Fibroblast of pulmonary artery (primary cell): ENCODE data around the gene BCAS1.
A peak's percentile ranks its signal among the peaks of the same experiment; 100 is the strongest.

Source experiments
- DNase-seq: peaks from one replicate; pipeline ENCODE4 v3.0.0-alpha.2; 2010; ENCODE audit warnings: low read depth
- H3K4me3 ChIP-seq: replicated peaks from 2 replicates; pipeline ENCODE4 v1.5.1; 2011; ENCODE audit warnings: low read depth, mild to moderate bottlenecking, control low read depth, low read length, moderate library complexity
- TF ChIP-seq, protein P1 (sequence below): IDR thresholded peaks from 2 replicates; pipeline ENCODE4 v1.5.1; 2011; ENCODE audit warnings: mild to moderate bottlenecking, control low read depth, low read length, inconsistent platforms; ENCODE audit errors: missing control alignments

Gene BCAS1

GRCh38 chr20:53939190-53939571, 131.2 kb downstream of the BCAS1 start:
- DNase-seq, result no peak
- TF ChIP-seq, protein P1, sequence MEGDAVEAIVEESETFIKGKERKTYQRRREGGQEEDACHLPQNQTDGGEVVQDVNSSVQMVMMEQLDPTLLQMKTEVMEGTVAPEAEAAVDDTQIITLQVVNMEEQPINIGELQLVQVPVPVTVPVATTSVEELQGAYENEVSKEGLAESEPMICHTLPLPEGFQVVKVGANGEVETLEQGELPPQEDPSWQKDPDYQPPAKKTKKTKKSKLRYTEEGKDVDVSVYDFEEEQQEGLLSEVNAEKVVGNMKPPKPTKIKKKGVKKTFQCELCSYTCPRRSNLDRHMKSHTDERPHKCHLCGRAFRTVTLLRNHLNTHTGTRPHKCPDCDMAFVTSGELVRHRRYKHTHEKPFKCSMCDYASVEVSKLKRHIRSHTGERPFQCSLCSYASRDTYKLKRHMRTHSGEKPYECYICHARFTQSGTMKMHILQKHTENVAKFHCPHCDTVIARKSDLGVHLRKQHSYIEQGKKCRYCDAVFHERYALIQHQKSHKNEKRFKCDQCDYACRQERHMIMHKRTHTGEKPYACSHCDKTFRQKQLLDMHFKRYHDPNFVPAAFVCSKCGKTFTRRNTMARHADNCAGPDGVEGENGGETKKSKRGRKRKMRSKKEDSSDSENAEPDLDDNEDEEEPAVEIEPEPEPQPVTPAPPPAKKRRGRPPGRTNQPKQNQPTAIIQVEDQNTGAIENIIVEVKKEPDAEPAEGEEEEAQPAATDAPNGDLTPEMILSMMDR, result no peak
- H3K4me3 ChIP-seq, result no peak overlapping the region

- no peak overlapping the region for H3K4me3 ChIP-seq
- no peak for DNase-seq
- TF ChIP-seq, protein P1, result no peak
Measured at GRCh38 chr20:53938739-53939138, 131.7 kb downstream of the BCAS1 start.

- DNase-seq, result no peak
- H3K4me3 ChIP-seq, result no peak overlapping the region
- TF ChIP-seq, protein P1, result no peak
Measured at GRCh38 chr20:53937929-53938367, 132.4 kb downstream of the BCAS1 start.

- DNase-seq, result no peak
- TF ChIP-seq, protein P1, result no peak
- H3K4me3 ChIP-seq, result no peak overlapping the region
Measured at GRCh38 chr20:53937339-53937741, 133.1 kb downstream of the BCAS1 start.

DNA sequence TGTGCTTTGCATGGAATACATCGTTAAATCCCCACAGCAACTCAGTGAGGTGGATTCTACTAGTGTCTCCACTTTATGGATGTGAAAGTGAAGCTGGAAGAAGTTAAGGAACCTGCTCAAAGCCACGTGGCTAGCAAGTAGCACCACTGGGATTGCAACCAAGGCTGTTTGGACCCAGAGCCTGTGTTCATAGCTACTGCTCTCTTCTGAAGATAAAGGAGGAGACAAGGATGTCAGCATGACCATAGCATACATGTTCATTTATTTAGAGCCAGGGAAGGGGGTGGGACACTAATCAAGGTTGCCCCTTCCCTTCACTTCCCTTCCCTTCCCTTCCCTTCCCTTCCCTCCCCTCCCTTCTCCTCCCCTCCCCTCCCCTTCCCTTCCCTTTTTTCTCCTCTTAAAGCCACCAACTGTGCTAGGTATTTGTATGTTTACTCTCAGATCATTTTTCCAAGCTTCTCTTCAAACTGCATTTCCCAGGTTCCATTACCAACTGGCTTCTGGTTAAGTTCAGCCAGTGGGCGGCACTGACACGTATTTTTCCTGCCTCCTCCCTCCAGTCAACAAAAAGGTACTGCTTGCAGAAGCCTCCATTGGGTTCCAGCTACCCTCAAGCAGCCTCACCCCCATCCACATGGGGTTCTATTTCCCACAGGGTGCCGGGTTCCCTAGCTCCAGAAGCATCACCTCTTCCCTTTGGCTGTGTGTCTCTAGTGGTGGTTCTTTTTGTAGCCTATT, 134.9 kb downstream of the BCAS1 start:
- no peak overlapping the region for H3K4me3 ChIP-seq
- DNase-seq, result no peak
- TF ChIP-seq, protein P1, result no peak

- no peak overlapping the region for H3K4me3 ChIP-seq
- TF ChIP-seq, protein P1, result no peak
- DNase-seq, result peak; percentile 89
Measured at GRCh38 chr20:53934421-53935343, 135.7 kb downstream of the BCAS1 start.
